Renal cortex interstitium (tissue), 11 donors: ENCODE measurements around the gene XXYLT1. TPM values are rescaled to one million over a fixed set of nuclear protein-coding genes. Genes with fewer than 3 reads are reported as not detected.

Experiments used
- DNase-seq, 11 donors: peaks; one replicate each; pipeline ENCODE4 v3.0.0-alpha.2; 2013; ENCODE audit warnings: low read depth in 9 of 11, low spot score in 4 of 11; ENCODE audit errors: extremely low read depth in 1 of 11
- polyA plus RNA-seq, 3 donors: library from polyadenylated mRNA; unstranded; fragments of 120-200 nt; gene quantifications; one replicate each; pipeline ENCODE4 v1.2.1, GENCODE V29; 2013; ENCODE audit not compliant: insufficient read length in 3 of 3

Gene XXYLT1
- polyA plus RNA-seq, 3 donors: 27.3 to 35.5 (median 27.8) TPM

DNA sequence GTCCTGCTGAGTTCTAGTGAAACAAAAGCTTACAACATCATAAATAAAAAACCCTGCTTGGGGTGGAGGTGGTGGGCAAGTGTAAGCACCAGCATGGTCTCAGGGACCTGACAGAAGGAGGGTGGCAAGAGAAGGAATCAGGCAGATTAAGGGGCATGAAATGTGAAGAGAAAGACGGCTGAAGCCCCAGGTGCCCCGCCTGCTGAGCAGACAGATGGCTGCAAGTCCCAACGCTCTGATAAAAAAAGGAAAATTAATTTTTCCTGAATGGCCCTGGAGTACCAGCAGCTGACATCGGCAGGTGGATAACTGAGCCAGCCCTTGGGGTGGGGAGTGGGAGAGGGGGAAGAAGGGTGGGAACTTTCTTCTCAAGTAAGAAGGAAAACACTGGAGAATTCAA lies 137.9 kb downstream of the XXYLT1 start:
- no peak for DNase-seq

DNA sequence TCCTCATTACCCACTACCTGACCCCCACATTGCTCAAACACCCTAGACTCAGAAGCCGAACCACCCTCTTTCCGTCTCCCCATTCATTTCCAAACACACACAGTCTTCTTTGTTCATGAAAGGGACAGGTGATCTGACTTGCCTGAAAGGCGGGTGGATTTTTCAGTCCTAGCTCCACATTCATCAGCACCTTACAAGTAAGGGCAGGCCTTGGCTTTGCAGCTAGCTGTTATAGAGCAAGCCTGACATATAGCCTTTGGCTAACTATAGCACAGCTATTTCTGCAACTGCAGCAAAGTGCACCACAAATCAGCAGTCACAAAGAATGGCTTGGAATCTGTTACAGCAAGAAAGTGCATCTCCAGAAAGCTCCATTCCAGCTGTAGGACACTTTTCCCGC lies 139.8 kb downstream of the XXYLT1 start:
- no peak for DNase-seq

DNA sequence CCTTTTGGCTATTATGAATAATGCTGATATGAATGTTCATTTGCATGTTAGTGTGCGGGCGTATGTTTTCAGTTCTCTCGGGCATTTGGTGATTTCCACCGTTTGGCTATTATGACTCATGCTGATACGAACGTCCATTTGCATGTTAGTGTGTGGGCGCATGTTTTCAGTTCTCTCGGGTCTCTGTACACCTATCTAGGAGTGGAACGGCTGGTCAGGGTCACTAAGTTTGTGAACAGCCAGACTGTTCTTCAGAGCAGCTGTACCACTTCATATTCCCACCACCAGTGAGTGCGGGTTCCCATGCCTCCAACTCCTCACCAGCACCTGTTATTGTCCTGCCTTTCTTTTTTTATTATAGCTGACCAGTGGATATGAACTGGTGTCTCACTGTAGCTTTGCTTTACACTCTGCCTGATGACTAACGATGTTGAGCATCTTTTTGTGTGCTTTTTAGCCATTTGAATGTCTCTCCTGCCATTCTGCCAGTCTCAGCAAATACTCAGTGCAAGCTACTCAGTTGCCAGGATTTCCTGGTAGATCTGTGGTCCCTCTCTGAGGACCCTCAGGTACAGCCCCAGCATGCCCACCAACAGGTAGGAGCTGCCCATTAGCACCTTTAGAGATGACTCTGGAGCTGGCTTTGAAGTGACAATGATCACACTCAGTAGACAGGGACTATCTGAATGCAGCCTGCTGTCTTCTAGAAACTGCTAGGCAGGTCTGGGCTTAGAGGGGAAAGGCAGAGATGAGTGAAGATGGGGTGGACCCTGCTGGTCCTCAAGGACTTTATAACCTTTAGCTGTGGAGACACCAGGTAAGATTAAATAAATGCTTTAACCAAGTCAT lies 141.1 kb downstream of the XXYLT1 start:
- DNase-seq: no peak

DNA sequence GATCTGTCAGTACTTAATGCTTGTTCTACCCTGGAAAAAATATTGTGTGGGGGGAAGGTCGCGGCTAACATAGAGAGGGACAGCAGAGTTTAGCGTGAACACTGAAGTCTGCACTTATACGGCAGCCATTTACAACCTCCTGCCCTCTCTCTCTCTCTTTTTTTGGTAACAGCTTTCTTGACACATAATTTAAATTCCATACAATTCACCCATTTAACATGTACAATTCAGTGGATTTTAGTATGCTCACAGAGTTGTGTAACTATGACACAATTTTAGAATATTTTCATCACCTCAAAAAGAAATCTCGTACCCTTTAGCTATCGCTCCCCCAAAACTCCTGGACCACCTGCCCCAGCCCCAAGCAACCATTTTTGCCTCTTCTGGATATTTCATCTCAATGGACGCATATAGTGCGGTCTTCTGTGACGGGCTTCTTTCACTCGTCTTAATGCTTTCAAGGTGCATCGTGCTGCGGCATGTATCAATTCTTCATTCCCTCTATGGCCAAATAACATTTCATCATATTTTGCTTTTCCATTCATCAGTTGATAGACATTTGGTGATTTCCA lies 141.8 kb downstream of the XXYLT1 start:
- DNase-seq: no peak

DNA sequence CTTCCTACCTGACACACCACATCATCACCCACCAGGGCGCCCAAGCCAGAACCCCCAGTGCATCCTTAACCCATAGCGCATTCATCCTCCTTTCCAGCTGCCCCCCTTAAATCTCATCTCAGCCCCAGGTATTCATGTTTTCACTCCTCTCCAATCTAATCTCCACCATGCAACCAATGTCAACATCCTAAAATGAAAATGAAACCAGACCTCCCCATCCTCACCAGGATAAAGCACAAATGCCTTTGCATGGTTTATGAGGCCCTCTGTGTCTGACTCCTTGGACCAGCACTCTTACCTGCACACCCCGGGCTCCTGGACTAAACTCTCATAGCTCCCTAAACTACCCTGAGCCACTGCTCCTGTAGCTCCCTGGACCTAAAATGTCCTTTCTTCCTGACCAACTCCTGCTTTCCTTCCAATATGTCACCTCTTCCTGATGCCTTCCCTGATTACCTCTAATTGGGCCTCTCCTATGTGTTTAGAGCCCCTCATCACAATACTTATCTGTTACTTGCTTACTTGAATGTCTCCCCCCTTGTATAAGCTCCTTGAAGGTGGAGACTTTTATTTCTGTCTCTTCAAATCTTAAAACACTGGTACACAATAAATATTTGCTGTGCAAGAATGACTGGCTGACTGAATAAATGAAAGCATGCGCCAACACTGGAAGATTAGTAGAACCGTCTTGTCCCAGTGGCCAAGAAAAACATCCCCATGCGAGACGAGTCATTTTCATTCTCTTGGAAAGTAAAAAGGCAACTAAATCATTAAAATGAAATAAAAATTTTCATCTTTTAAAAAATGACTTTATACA lies 142.5 kb downstream of the XXYLT1 start:
- no peak for DNase-seq

DNA sequence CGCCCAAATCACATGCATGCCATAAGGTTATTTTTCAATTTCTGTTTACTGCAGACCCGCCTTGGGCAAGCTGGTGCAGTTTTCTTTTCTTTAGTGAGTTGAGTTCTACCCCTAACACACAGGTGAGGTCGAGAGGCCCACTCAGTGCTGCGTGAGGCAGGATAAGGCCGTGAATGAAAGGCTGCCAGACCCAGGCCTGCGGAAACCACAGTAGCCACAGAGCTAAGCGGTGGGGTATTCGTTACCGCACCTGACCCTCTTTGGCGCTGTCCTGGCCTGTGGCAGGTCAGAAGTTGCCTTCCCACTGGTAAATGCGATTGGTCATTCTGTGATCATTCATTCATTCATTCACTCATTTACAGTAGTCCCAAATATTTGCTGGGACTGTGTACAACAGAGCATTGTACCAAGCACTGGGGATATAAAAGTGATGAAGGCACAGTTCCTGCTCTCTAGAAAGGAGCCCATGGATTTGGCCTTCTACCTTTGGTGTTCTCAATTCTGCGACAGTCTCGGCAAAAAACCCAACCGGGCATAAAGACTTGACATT lies 144.8 kb downstream of the XXYLT1 start:
- no peak for DNase-seq

DNA sequence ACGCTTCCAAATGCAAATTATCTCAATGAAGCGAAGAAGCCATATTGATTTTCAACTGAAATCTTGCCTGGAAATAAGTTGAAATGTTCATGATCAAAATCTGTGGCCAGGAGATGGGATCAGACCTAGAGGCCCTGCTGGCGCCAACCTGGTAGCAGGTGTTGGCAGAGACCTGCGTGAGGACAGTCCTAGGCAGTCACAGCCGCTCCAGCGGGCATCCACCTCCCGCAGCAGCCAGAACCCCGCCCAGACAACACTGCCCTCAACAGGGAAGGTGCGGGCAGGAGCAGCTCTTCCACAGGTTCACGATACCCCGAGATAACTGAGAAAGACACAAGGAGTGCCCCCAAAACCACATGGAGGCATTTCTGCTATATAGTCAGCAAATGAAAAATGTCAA lies 145.3 kb downstream of the XXYLT1 start:
- no peak for DNase-seq

DNA sequence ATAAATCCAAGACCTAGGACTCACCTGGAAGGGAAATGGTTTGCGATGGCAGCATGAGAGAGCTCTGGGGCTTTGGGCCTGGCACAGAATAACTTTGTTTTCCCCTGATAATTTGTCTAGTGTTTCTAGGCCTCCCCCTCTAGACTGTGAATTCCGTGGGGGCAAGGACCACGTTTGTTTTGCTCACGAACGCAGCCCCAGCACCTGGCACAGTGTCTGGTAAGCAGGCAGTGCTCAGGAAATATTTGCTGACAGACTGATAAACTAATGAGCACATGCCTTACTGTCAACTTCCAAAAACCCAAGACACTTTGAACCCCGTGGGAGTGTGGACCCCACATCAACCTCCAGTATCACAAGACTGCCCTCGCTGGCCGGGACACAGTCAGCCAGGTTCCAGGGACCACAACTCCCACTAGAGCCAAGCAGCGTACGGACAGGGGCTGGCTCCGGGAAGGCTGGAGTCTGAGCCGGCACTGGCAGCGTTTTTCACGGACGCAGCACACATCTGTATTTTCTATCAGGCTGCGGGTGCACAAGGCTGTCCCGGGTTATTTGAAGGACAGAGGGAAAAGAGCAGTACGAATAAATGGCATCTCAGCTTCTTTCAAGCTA lies 146.5 kb downstream of the XXYLT1 start:
- DNase-seq: no peak

DNA sequence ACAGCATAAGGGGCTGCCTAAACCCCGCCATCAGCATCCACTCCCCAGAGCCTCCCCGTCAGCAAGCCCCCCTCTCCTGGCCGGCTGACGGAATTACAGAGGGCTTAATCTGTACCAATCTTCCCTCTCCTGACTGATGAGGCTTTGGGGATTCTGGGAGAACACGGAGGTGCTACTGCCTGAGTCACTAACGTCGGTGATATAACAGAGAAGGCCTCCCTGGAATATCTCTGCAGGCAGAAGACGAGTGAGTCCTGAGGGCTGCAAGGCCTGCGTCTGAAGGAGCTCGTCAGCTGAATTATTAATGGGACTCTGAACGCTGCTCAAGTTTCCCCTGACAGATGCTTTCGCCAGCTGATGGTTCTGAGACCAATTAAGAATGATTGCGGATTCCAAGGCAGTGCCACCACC lies 147.7 kb downstream of the XXYLT1 start:
- DNase-seq: no peak

DNA sequence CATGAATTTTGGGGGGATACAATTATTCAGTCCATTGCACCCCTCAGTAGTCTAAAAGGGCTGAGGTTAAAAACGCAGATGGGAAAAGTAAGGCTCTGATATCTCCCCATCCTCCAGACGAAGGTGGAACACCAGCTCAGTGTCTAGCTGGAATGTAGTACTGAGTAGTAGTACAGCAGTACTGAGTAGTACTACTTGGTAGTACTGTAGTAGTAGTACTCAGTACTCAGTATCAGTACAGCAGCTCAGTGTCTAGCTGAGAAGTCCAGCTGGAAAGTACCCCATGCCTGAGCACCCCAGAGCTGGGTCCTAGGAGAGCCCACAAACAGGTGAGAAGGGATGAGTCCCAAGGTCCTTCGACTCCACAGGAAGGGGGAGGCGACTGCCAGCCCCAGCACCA lies 148.7 kb downstream of the XXYLT1 start:
- DNase-seq: no peak

DNA sequence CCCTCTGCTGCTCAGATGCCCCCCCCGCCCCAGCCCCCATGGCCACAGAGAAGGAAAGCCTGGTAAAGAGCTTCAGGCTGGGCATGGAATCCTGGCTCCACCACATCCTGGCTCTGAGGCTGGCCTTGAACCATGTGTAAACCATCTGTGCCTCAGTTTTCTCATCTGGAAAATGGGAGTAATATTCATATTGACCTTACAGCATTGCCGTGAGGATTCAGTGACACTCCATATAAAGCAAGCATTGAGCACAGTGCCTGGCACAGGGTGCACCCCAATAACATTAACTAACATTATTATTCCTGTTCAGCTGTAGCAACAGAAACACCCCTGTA lies 150.7 kb downstream of the XXYLT1 start:
- DNase-seq: no peak

DNA sequence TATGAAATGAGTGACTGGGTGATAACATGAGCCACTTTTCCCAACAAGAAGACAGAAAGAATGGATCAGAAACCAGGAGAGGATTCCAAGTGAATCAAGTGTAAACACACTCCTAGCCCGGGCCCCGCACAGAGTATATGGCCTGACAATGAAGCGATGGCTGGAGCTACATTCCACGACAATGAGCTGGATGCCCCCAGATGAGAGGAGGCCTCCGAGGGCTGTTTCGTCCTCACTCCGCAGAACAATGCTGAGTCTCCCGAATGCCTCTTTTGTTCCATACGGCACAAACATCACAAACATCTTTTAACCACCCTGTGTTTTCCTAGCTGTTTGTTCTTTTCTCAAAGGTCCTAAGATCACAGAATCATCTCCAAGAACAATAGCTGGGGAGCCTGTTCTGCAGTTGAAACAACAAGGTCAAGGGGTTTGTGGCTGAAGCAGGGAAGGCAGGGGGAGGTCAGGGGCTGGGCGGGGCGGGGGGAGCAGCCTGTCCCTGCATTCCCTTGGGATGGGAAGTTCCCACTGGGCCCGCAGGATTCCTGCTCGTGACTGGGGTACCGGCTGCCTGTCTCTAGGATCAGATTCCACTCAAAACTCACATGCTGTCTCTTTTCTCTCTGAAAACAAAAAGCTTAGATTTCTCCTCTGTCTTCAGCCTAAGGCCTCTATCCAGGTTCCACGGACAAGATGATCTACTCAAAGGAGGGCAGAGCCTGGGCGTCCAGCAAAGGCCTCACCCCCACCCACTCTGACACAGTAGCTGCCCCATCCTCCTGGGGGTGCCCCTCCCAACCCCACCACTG lies 151.3 kb downstream of the XXYLT1 start:
- no peak for DNase-seq

DNA sequence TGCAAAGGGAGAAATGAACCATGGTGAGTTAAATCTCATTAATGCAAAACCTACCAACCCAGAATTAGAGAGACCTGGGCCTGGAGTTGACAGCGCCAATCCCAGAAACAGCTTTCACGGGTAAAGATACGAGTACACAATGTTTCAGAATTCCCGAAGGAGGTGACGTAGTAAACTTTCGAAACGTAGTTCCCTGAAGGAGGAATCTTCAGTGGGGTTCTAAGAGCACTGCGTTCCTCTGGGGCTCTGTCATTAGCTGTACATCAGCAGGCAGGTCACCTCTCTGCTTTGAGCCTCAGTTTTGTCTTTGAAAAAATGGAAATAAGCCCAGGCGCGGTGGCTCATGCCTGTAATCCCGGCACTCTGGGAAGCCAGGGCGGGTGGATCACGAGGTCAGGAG lies 152.3 kb downstream of the XXYLT1 start:
- no peak for DNase-seq

DNA sequence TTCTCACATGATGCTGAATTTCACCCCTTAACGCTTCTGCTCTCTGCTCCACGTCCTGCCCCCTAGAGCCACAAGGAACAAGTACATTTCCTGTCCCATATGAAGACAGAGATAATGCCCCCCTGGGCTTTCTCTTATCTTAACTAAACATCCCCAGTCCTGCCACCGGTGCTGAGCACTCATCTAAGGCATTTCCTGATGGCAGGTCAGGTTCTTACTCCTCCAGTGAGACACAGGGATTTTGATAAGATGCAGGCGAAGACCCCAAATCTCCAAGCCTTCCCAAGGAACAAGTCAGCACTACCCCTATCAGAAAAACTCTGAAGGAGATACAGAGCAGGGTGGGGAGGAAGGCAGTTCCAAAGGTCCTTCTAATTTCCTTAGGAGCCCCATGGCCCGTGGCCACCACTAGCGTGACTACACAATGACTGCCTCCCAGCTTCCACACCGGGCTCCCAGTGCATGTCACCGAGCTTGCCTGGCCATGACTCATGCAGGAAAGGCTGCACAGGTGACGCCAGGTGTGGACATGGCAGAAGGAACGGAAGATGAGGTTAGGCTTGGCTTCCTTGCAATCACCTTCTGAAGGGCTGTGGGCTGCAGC lies 152.9 kb downstream of the XXYLT1 start:
- no peak for DNase-seq

DNA sequence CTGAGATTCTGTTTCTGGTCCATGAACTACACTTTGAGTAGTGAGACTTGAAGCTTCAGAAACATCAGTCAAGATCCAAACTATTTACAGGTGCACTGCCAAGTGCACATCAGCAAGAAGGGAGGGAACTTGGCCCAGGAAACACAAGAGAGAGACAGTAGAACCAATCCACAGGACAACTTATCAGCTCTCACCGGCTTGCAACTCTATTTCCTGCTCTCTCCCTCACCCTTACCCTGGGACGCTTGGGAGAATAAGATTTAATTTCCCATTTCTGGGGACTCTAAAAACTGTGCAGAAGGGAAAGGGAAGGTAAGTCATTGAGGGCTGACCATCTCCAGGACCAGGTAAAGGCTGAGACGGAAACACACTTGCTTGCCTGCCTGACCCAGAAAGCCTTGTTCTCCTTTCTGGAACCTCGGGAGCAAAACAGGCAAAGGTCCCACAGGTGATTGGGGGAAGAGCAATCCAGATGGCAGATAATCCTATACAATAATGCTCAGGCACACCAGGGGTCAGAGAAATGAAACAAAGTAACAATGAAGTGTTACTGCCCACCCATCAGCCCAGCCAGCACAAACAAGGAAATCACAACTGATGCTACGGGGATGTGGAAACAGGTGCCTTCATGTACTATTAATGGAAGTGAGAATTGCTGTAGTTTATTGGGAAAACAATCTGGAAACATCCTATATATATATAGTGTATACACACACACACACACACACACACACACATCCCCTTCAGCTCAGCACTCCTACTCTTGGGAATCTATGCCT lies 154.4 kb downstream of the XXYLT1 start:
- DNase-seq: no peak

DNA sequence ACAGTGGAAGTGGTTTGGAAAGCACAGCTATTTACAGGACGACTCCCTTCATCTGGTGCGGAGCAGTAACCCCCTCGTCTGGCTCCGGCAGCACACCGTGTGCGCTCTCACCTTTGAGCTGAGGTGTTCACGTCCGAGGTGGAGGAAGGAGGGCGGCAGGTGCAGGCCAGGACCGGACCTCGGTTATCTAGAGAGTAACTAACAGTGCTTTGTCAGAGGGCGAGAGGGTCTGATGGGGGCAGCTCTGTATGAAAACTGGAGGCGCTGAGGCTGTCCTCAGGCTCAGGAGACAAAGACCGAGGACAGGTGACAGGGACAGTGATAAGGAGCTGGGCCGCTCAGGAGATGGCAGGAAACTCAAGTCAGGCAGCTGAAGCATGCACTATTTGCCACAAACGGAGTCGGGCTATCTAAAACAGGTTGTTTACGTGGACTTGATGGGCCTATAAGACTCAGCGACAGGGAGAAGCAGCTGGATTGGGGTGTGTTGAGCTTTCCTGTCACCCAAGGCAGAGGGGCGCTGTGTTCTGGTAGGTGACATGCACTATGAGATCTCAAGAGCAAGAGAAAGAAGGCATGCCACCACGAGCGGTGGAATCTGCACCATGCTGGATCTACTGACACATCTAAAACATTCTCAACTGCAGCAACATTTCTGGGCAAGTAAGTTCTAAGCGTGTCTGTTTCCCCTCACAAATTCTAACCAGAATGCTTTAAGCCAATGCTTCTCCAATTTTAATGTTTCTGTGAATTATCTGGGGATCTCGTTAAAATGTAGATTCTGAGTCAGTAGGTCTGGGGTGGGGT lies 155.2 kb downstream of the XXYLT1 start:
- no peak for DNase-seq
